CD4-positive, alpha-beta T cell treated with Interferon gamma for 1 hour (primary cell): ENCODE results near the gene LRRC7.
"Not testable (repeated sequence)": the region's sequence is repeated elsewhere in the genome, so short reads cannot be mapped to it uniquely, and the experiment has no call there.

ENCODE experiments used
- DNase-seq: peaks from one replicate; pipeline ENCODE4 v3.0.0-alpha.2; 2020

LRRC7 gene

GRCh38 chr1:69987881-69988280, 420.2 kb downstream of the LRRC7 start:
- DNase-seq: no peak

DNA sequence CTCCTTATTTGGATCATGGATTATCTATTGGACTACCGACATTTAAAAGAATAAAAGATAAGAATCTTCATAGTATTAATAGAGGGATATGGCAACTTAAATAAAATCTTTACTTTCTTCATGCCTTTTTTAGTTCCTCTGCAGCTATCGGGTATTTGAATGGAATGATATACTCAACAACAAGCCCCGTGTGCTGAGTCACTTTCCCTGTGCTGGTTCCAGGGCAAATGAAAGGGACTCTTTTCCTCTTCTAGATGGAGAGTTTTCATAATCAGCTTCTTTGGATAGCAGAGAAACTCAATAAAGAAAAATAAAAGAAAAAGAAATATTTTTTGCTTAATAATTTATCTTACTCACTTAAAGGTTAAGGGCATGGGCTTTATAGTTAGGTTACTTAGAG, 423.9 kb downstream of the LRRC7 start:
- no peak for DNase-seq

DNA sequence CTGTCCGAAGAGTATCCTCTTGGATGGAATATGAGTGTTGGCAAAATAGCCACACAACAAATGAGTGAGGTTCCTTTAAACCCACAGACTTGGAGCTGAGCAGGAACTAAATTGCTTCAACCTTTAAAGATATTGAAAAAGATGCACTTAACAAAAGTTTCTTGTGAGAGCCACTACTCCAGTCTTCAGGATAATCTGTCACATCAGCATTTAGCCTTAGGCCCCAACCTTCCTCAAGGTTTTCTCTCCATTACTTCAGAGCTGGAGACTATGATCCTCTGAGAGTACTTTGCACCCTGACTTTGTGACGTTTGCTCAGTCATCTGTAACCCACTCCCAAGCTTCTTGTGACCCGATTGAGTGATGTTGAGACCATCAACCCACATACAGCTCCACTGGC, 424.9 kb downstream of the LRRC7 start:
- DNase-seq: no peak

DNA sequence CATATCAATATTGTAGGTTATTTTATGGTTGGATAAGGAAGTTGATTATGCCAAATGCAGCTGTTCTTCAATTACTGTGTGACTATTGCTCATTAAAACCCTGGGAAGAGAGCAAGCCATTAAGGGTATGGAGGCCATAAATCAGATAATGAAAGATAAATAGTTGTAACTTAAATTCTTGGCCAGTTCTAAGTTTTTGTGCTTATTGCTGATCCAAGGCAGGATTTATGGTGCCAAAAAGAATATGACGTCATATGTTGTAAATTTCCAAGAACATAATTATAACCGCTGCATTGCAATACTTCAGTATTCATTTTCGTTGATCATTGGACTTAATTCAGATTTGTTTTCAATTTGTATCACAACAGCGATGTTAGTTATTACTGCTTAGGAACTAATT, 426.1 kb downstream of the LRRC7 start:
- DNase-seq: no peak

DNA sequence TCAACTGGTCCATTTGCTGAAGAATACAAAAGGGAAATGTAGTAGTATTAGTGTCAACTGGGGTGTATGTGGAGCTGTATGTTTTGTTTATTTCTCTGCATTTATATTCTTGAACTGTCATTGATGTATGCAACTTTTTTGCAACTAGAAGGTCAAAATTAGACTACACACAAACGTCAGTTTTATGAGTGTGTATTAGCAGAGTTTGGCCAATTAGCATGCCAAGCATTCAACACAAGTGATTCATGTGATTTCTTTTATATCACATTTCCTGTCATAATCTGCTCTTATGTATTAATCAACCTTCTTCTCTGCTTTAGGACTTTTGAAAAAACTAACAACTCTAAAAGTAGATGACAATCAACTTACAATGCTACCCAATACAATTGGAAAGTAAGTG, 426.5 kb downstream of the LRRC7 start:
- no peak for DNase-seq

DNA sequence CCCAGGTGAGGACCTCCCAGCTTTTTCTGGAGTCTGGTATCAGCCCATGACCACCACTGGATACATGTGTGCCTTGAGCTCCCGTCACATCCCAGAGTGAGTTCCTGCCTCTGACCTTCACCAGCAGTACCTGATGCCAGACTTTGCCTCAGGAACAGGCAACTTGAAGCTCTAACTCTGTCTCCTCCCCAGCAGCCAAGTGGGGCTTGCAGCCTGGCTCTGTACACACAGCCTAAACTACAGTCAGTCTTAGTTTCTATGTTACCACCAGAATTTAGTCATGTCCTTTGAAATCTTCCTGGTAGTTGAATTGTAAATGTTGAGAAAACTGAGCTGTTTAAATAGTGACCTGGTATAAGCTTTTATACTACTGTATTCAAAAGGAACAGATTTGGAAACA, 431.1 kb downstream of the LRRC7 start:
- no peak for DNase-seq

- DNase-seq: no peak
Measured at GRCh38 chr1:70003211-70003908, 435.6 kb downstream of the LRRC7 start.

- no peak for DNase-seq
Measured at GRCh38 chr1:70005386-70006034, 437.8 kb downstream of the LRRC7 start.

DNA sequence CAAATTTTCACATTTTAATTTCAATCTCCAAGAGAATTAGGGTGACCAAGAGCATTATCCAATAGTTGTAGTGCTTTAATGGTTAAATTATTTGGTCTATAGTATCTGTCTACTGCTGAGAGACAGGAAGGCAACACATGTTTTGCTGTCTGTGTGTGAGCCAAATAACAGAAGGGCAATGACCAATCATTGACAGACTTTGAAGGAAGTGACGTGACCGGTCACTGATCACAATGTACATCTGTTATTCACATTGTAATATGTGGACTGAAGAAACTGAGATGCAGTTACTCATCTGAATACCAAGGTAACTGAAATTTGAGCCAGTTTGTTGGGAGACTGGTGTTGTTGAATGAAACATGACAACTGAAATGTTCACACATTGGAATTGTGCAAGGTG, 440.9 kb downstream of the LRRC7 start:
- no peak for DNase-seq

GRCh38 chr1:70017770-70018169, 450.0 kb downstream of the LRRC7 start:
- DNase-seq: no peak

GRCh38 chr1:70024272-70024671, 456.6 kb downstream of the LRRC7 start:
- no peak for DNase-seq

DNA sequence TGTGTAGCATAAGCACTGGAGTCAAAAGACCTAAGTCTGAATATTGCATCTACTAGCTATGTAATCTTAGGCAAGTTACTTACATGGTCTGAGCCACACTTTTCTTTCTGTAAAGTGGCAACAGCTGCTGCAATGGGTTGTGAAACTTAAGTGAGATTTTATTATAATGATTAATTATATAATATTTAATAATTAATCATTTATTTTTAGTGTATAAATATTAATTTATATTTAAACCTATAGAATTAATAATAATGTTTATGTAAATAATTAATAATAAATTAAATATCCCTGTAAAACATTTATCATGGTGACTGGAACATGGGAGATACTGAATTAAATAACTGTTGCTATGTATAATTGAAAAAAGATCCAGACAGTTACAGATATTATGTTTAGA, 457.3 kb downstream of the LRRC7 start:
- DNase-seq: no peak

- DNase-seq: no peak
Measured at GRCh38 chr1:70025846-70026245, 458.1 kb downstream of the LRRC7 start.

GRCh38 chr1:70033266-70033873, 465.6 kb downstream of the LRRC7 start:
- no peak for DNase-seq

DNA sequence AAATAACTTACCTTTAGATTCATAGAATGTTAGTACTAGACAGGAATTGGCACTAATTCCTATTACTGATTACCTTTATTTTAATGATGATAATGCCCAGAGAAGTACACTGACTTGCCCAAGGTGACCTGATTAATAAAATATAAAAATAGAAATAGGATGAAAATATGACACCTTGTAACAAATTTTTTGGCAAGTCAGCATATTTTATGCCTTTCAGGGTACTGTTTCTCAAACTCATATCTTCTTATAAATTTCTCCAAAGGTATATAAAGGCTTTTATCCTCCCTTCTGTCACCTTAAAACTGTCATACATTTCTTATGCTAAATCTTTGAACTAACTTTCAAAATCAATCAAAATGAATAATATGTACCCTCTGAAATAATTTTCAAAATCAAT, 466.2 kb downstream of the LRRC7 start:
- DNase-seq: no peak

GRCh38 chr1:70034403-70034802, 466.7 kb downstream of the LRRC7 start:
- DNase-seq: no peak

DNA sequence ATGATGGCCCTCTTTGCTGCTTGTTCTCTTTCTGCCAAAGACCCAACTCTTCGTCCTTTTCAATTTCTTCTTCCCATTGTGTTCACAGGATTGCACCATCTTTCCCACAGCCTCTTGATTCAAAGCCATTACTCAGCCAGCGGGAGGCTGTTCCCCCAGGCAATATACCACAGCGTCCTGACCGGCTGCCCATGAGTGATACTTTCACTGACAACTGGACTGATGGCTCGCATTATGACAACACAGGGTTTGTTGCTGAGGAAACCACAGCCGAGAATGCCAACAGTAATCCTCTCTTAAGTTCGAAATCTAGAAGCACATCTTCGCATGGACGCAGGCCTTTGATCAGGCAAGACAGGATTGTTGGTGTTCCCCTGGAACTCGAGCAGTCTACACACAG, 470.3 kb downstream of the LRRC7 start:
- DNase-seq: no peak

- no peak for DNase-seq
Measured at GRCh38 chr1:70039485-70039884, 471.8 kb downstream of the LRRC7 start.

DNA sequence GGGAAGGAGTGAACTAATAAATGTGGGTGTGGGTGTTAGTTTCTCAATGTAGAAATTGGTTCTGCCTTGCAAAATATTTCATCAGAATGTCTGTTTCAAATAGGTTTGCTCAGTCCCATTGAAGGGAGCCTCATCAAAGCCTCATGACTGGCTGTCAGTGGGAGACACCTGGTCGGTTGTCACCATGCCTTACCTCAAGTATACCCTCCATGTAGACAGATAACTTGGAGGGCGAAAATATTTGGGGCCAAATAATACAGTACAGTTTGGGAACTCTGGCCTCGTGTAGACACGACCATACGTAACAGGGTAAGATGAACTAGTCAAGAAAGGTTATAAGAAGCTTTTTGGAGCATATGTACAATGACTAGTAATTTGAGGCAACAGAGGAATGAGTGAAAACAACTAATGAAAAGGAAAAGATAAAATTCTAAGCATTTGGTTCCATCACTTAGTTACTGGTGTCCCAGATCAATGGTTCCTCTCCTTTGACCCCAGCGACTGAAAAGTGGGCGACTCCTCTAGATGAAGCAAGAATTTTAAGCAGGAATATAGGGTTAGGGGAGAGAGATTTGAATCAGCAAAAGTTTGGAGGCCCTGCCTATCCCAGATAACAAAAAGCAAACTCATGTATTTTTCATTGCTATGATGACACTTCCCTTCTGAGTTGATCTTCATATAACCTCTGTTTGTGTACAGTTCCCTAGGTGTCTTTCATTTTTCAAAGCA, 473.8 kb downstream of the LRRC7 start:
- DNase-seq: no peak

DNA sequence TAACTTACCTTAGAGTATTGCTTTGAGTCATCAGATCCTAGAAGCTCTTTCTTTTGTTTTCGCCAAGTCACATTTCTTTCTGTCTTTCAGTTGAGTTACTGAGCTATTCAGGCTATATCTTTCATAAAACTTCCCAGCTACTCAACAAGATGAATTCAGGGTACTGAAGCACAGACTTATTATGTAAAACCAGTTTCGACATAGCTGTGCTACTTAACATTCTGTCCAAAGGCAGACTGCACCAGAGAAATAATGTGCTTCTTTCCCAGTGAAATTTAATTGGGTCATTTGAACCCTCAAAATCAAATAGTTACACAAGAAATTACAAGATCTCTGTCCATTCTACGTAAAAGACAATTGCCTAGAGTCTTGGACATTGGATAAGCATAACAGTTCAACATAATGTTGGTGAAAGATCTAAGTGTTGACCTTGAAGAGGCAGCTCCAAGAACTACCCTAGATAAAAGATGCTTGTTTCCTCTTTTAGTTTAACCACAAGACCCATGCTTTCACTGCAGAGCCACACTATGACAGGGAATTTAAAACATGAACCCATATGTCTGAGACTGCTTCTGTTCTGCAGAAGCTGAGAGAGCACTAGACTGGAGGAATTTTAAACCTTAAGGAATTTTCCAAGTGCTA, 474.5 kb downstream of the LRRC7 start:
- no peak for DNase-seq

- no peak for DNase-seq
Measured at GRCh38 chr1:70043804-70044203, 476.1 kb downstream of the LRRC7 start.

DNA sequence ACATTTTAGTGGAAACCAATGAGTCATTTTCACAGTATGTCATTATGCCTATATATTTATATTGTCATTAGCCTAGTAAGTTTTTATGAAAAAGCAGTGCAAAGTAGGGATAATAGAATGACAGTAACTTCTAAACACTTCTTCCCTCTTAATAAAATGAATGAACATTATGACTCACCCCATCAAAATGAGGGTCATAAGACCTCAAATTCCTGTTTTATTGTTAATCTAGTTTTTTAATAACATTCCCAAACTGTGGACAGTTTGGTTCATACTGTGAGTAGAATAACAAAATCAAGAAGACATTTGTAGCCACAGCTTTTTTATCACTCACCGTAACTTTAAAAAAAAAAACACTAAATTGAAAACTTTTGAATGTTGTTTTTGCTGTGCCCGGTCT, 477.1 kb downstream of the LRRC7 start:
- DNase-seq: no peak

DNA sequence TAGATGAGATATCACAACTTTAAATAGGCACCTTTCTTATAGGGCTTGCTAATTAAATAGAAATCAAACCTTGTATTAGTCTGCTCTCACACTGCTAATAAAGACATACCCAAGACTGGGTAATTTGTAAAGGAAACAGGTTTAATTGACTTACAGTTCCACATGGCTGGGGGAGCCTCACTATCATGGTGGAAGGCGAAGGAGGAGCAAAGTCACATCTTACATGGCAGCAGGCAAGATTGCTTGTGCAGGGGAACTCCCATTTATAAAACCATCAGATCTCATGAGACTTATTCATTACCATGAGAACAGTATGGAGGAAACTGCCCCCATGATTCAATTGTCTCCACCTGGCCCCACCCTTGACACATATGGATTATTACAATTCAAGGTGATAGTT, 477.9 kb downstream of the LRRC7 start:
- not testable (repeated sequence) for DNase-seq
